HepG2 (cell line): Measurements from ENCODE around the gene DEDD2. TPM values are rescaled to one million over a fixed set of nuclear protein-coding genes. Genes with fewer than 3 reads are reported as not detected.
A peak's percentile ranks its signal among the peaks of the same experiment; 100 is the strongest.

Source experiments
- ATAC-seq: fragments of 200-7000 bp; cut with Tn5 transposase; 3 replicates; pipeline ENCODE4 v1.9.1; 2020; ENCODE audit warnings: mild to moderate bottlenecking, moderate library complexity
- BruUV-seq: library from RNA; stranded (reverse); fragments of 400-500 nt; replicated peaks from 2 replicates; lab custom pipeline; 2021; lab: Mats Ljungman, UMichigan
- CTCF ChIA-PET: fragments of 300-600 bp; formaldehyde crosslinking; extraction: SDS; loops from one replicate; lab custom pipeline; 2021; ENCODE audit warnings: low total read pairs, inconsistent platforms, low intra/inter-chr PET ratio; lab: Yijun Ruan, JAX
- POLR2A ChIA-PET: fragments of 350-600 bp; sonication (Branson Sonifier 250); formaldehyde crosslinking; loops from one replicate; lab custom pipeline; 2020; ENCODE audit warnings: antibody characterized with exemption, inconsistent platforms; lab: Yijun Ruan, JAX
- DNase-seq: peaks from one replicate; pipeline ENCODE4 v3.0.0-alpha.2; 2015; ENCODE audit warnings: low spot score
- FAIRE-seq: peaks from 3 replicates; lab custom pipeline; 2011; peaks lifted over from hg19 to GRCh38; lab: Jason Lieb, UNC
- H2AFZ ChIP-seq: one replicate; pipeline ENCODE4 v1.6.1; 2011; ENCODE audit warnings: low read length, inconsistent platforms
- H3K27ac ChIP-seq: fragments of 300-600 bp; 3 replicates; pipeline ENCODE4 v1.8.0; 2011; ENCODE audit warnings: mixed run types, mild to moderate bottlenecking, mixed read lengths, low read length, inconsistent platforms; ENCODE audit not compliant: insufficient read depth; ENCODE audit errors: extremely low read length
- H3K27me3 ChIP-seq, 2 experiments: fragments of 200-600 bp in 1 of 2; 2 replicates in 1 of 2; 3 replicates in 1 of 2; pipeline versions ENCODE4 v1.6.0 to v1.8.0; 2011; ENCODE audit warnings: low read length in 2 of 2, mild to moderate bottlenecking in 2 of 2, moderate library complexity in 2 of 2, inconsistent platforms in 1 of 2; ENCODE audit not compliant: insufficient read depth in 2 of 2, control insufficient read depth in 1 of 2
- H3K36me3 ChIP-seq, 2 experiments: fragments of 200-600 bp in 1 of 2; replicated peaks in 1 of 2; 2 replicates in 1 of 2; 3 replicates in 1 of 2; pipeline versions ENCODE4 v1.5.1 to v1.8.0; 2011; ENCODE audit warnings: low read length in 2 of 2, inconsistent platforms in 1 of 2; ENCODE audit not compliant: insufficient read depth in 2 of 2, control insufficient read depth in 1 of 2
- H3K4me1 ChIP-seq: 2 replicates; pipeline ENCODE4 v1.5.1; 2012; ENCODE audit warnings: low read length, inconsistent platforms; ENCODE audit not compliant: insufficient read depth
- H3K4me2 ChIP-seq: 2 replicates; pipeline ENCODE4 v1.6.0; 2011; ENCODE audit warnings: low read depth, low read length, inconsistent platforms
- H3K4me3 ChIP-seq, 3 experiments: fragments of 200-600 bp in 1 of 3; sonication (generic), shearing (Covaris generic) in 1 of 3; replicated peaks in 1 of 3; 2 replicates each; pipeline ENCODE4 v1.5.1; 2011 to 2016; ENCODE audit warnings: low read length in 3 of 3, inconsistent platforms in 2 of 3, low read depth in 2 of 3, mild to moderate bottlenecking in 2 of 3, control low read depth in 1 of 3, mixed read lengths in 1 of 3; ENCODE audit not compliant: insufficient read depth in 1 of 3
- H3K79me2 ChIP-seq: one replicate; pipeline ENCODE4 v1.6.1; 2011; ENCODE audit warnings: low read length, inconsistent platforms; ENCODE audit not compliant: insufficient read depth
- H3K9ac ChIP-seq: 2 replicates; pipeline ENCODE4 v1.6.0; 2011; ENCODE audit warnings: mild to moderate bottlenecking, low read depth, low read length, inconsistent platforms; ENCODE audit not compliant: insufficient read depth
- H3K9me3 ChIP-seq: 2 replicates; pipeline ENCODE4 v1.5.1; 2012; ENCODE audit warnings: mild to moderate bottlenecking, low read length
- H4K20me1 ChIP-seq: 2 replicates; pipeline ENCODE4 v1.6.0; 2011; ENCODE audit warnings: inconsistent platforms, mild to moderate bottlenecking, low read length, moderate library complexity; ENCODE audit not compliant: insufficient read depth
- BHLHE40 ChIP-seq: IDR thresholded peaks from 2 replicates; pipeline ENCODE4 v1.6.1; 2011; ENCODE audit warnings: low read length, improper control_type of control experiment
- GABPB1 ChIP-seq: IDR thresholded peaks from 2 replicates; pipeline ENCODE4 v1.6.1; 2016; ENCODE audit warnings: mild to moderate bottlenecking, missing genetic modification reagents, moderate library complexity, missing compliant biosample characterization
- HDAC1 ChIP-seq: sonication (generic); formaldehyde crosslinking; IDR thresholded peaks from 2 replicates; pipeline ENCODE4 v1.5.1; 2020; ENCODE audit warnings: mild to moderate bottlenecking, missing genetic modification reagents
- JARID2 ChIP-seq: sonication (generic); formaldehyde crosslinking; IDR thresholded peaks from 2 replicates; pipeline ENCODE4 v1.8.1; 2023; ENCODE audit warnings: missing genetic modification reagents, inconsistent platforms; ENCODE audit not compliant: insufficient replicate concordance
- KLF13 ChIP-seq: sonication (generic); formaldehyde crosslinking; IDR thresholded peaks from 2 replicates; pipeline ENCODE4 v1.4.0; 2020; ENCODE audit warnings: mild to moderate bottlenecking, missing genetic modification reagents
- MEIS1 ChIP-seq: sonication (generic); formaldehyde crosslinking; IDR thresholded peaks from 2 replicates; pipeline ENCODE4 v1.9.0; 2021; ENCODE audit warnings: mild to moderate bottlenecking, missing genetic modification reagents, moderate library complexity, borderline replicate concordance
- POLR2AphosphoS5 ChIP-seq: IDR thresholded peaks from 2 replicates; pipeline ENCODE4 v1.6.1; 2012; ENCODE audit warnings: low read depth, low read length
- RELA ChIP-seq: sonication (generic); formaldehyde crosslinking; IDR thresholded peaks from 2 replicates; pipeline ENCODE4 v1.4.0; 2020; ENCODE audit warnings: missing genetic modification reagents
- SAP130 ChIP-seq: IDR thresholded peaks from 2 replicates; pipeline ENCODE4 v1.6.1; 2016; ENCODE audit warnings: low read depth
- SMARCC2 ChIP-seq: fragments of 450-650 bp; IDR thresholded peaks from 2 replicates; pipeline ENCODE4 v1.6.1; 2017; ENCODE audit warnings: antibody characterized with exemption, mild to moderate bottlenecking
- SRY ChIP-seq: sonication (generic); formaldehyde crosslinking; IDR thresholded peaks from 2 replicates; pipeline ENCODE4 v1.8.0; 2022; ENCODE audit warnings: mild to moderate bottlenecking, missing genetic modification reagents
- TARDBP ChIP-seq: sonication (generic); formaldehyde crosslinking; IDR thresholded peaks from 2 replicates; pipeline ENCODE4 v1.8.0; 2022; ENCODE audit warnings: mild to moderate bottlenecking, missing genetic modification reagents
- ZEB1 ChIP-seq: IDR thresholded peaks from 2 replicates; pipeline ENCODE4 v1.6.1; 2012; ENCODE audit warnings: mild to moderate bottlenecking, low read depth, inconsistent platforms; ENCODE audit not compliant: insufficient replicate concordance
- ZNF768 ChIP-seq: sonication (generic); formaldehyde crosslinking; IDR thresholded peaks from 2 replicates; pipeline ENCODE4 v1.4.0; 2020; ENCODE audit warnings: missing genetic modification reagents
- ZNF781 ChIP-seq: sonication (generic); formaldehyde crosslinking; IDR thresholded peaks from 2 replicates; pipeline ENCODE4 v1.5.1; 2020; ENCODE audit warnings: borderline replicate concordance, mild to moderate bottlenecking, missing genetic modification reagents; ENCODE audit errors: not compliant biosample characterization
- ZNF839 ChIP-seq: sonication (generic); formaldehyde crosslinking; IDR thresholded peaks from 2 replicates; pipeline ENCODE4 v1.4.0; 2020; ENCODE audit warnings: missing genetic modification reagents, mild to moderate bottlenecking, borderline replicate concordance
- WGBS: methylation state at CpG from one replicate; pipeline ENCODE4 v1.1.6; 2017; ENCODE audit warnings: low lambda C conversion rate; 5-methylcytosine and 5-hydroxymethylcytosine counted together
- in situ Hi-C: cut with HindIII; loops from 2 replicates; pipeline ENCODE4 v1.10.0; 2017; ENCODE audit warnings: low pct_unique_long_range_greater_than_20kb; ENCODE audit not compliant: extremely low pct_ligation_motif_present
- intact Hi-C: fragments of 100-400 bp; cut with micrococcal nuclease; formaldehyde crosslinking; loops from one replicate; pipeline ENCODE4 v1.10.0; 2022; ENCODE audit not compliant: unreplicated experiment
- polyA plus RNA-seq, 8 experiments: library from polyadenylated mRNA; depleted of rRNA in 3 of 8; stranded (reverse) in 7 of 8; unstranded in 1 of 8; fragments of >200 nt; fragmentation: Illumina TruSeq in 4 of 8; extraction: Trizol in 4 of 8; gene quantifications; 2 replicates each; pipeline versions ENCODE4 v1.2.1 to v1.2.3, GENCODE V29; 2011 to 2016; ENCODE audit warnings: low read depth in 4 of 8, missing spikeins in 1 of 8, mixed read lengths in 1 of 8; ENCODE audit not compliant: insufficient read depth in 1 of 8
- total RNA-seq, 5 experiments: library from RNA; depleted of rRNA; stranded (reverse); fragments of >200 nt; fragmentation: Illumina TruSeq; extraction: Trizol; gene quantifications; 2 replicates each; pipeline ENCODE4 v1.2.3, GENCODE V29; 2016; ENCODE audit warnings: low read depth in 1 of 5
- TF ChIP-seq, protein P1 (sequence below): sonication (generic); formaldehyde crosslinking; conservative IDR thresholded peaks from 2 replicates; pipeline ENCODE4 v1.4.0; 2020; ENCODE audit warnings: mild to moderate bottlenecking, missing genetic modification reagents, moderate library complexity
- TF ChIP-seq, protein P2 (sequence below): sonication (generic); formaldehyde crosslinking; IDR thresholded peaks from 2 replicates; pipeline ENCODE4 v1.8.0; 2022; ENCODE audit warnings: mild to moderate bottlenecking, missing genetic modification reagents, moderate library complexity

Gene DEDD2
- total and polyA plus RNA-seq, 2 of the 13 experiments (the other 11 are each of a cell fraction or from before 2014, with no cell fraction given) = 19.2 to 24.7 TPM

DNA sequence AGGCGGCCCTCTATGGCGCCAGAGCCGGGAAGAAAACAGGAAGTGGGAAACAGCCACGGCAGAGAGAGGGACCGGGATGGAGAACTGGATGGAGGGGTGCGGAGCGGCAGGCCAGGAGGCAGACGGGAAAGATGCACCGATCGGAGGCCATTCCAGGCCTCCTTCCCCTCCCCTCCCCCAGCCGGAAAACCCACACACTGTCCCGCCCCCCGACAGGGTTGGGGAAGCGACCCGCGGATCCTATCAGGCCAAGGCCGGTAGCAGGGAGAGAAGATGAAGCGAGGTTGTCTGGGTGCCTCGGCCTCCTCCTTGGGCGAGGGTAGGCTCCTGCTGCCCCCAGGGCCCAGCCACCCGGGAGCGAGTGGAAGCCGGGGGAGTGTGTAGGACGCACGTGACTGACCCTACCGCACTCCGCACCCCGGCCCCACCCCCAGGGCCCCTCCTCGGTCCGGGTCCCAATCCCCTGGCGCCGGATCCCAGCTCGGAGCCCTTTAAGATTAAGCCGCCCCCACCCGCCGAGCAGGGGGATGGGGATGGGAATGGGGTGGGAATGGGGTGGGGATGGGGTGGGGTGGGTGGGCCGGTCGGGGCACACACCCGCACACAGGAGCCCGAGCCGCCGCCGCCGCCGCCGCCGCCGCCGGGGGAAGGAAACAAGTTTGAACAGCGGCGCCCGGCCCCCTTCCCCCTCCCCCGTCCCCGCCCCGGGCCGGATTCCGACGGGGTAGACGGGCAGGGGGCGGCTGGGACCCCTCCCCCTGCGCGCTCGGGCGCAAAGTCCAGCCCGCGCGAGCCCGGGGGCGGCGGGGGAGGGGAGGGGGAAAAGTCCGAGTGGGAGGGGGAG lies 36.0 kb upstream of the DEDD2 start:
- H3K4me3 ChIP-seq = peak overlapping the region; percentile 95 to 99 (median 99)
- ATAC-seq (peak; percentile 14), FAIRE-seq (no peak), DNase-seq (peak; percentile 59)
- peak overlapping the region; percentile 100 for H3K27ac ChIP-seq
- H3K4me1 ChIP-seq = peaks cover 58% of the 10 kb centered on the region
- in situ Hi-C loops = loop anchor here (5.0 kb wide), 1 partner anchor 34 kb away; no protein-coding TSS in a partner anchor
- no peaks in the 10 kb centered on the region; a peak in 1 of 5 replicates for H3K27me3 ChIP-seq
- ChIA-PET POLR2A (interaction anchor here (0.6 to 1.5 kb wide), 5 partner anchors 9 to 42 kb away, joined by 3 to 8 read pairs (median 5); partner anchors contain the start of gene GSK3A), CTCF (no interaction called here)
- H3K4me2 ChIP-seq = peak overlapping the region; percentile 98
- no TSS peak for BruUV-seq
- intact Hi-C loops = no loop called here
- H3K36me3 ChIP-seq = peaks cover 7 to 32% of the 10 kb centered on the region in 2 experiments; a peak in 3 of 5 replicates
- H4K20me1 ChIP-seq = peaks cover 37% of the 10 kb centered on the region
- 3% methylated on average over 16 of the region's 71 CpGs for WGBS
- peaks cover 43% of the 10 kb centered on the region for H3K79me2 ChIP-seq
- peak overlapping the region; percentile 100 for H3K9ac ChIP-seq
- H3K9me3 ChIP-seq = no peaks in the 10 kb centered on the region
- no peak overlapping the region for H2AFZ ChIP-seq
- TF ChIP-seq TARDBP (CRISPR knock-in tag) = peak; percentile 5; the same call in 1 of the 2 replicates
- TF ChIP-seq BHLHE40 = peak; percentile 67
- TF ChIP-seq SRY (CRISPR knock-in tag) = 0 out of 2 replicates have a peak, but pooled peaks have one; percentile 19
- TF ChIP-seq RELA (CRISPR knock-in tag) = no peak
- TF ChIP-seq SAP130 (CRISPR knock-in tag) = 0 out of 2 replicates have a peak, but pooled peaks have one; percentile 40
- no peak for TF ChIP-seq JARID2
- no peak for TF ChIP-seq ZNF839
- TF ChIP-seq HDAC1 (CRISPR knock-in tag) = peak; percentile 52
- TF ChIP-seq ZEB1 = no peak
- TF ChIP-seq ZNF781 (CRISPR knock-in tag) = no peak
- peak; percentile 48; the same call in 1 of the 2 replicates for TF ChIP-seq GABPB1 (CRISPR knock-in tag)
- TF ChIP-seq SMARCC2 = no peak
- TF ChIP-seq, protein P1, sequence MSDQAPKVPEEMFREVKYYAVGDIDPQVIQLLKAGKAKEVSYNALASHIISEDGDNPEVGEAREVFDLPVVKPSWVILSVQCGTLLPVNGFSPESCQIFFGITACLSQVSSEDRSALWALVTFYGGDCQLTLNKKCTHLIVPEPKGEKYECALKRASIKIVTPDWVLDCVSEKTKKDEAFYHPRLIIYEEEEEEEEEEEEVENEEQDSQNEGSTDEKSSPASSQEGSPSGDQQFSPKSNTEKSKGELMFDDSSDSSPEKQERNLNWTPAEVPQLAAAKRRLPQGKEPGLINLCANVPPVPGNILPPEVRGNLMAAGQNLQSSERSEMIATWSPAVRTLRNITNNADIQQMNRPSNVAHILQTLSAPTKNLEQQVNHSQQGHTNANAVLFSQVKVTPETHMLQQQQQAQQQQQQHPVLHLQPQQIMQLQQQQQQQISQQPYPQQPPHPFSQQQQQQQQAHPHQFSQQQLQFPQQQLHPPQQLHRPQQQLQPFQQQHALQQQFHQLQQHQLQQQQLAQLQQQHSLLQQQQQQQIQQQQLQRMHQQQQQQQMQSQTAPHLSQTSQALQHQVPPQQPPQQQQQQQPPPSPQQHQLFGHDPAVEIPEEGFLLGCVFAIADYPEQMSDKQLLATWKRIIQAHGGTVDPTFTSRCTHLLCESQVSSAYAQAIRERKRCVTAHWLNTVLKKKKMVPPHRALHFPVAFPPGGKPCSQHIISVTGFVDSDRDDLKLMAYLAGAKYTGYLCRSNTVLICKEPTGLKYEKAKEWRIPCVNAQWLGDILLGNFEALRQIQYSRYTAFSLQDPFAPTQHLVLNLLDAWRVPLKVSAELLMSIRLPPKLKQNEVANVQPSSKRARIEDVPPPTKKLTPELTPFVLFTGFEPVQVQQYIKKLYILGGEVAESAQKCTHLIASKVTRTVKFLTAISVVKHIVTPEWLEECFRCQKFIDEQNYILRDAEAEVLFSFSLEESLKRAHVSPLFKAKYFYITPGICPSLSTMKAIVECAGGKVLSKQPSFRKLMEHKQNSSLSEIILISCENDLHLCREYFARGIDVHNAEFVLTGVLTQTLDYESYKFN (CRISPR knock-in tag) = peak; percentile 81
- 0 out of 2 replicates have a peak, but pooled peaks have one; percentile 29 for TF ChIP-seq POLR2AphosphoS5
- TF ChIP-seq KLF13 (CRISPR knock-in tag) = no peak
- TF ChIP-seq, protein P2, sequence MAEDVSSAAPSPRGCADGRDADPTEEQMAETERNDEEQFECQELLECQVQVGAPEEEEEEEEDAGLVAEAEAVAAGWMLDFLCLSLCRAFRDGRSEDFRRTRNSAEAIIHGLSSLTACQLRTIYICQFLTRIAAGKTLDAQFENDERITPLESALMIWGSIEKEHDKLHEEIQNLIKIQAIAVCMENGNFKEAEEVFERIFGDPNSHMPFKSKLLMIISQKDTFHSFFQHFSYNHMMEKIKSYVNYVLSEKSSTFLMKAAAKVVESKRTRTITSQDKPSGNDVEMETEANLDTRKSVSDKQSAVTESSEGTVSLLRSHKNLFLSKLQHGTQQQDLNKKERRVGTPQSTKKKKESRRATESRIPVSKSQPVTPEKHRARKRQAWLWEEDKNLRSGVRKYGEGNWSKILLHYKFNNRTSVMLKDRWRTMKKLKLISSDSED = no peak
- no peak for TF ChIP-seq MEIS1 (CRISPR knock-in tag)
- 0 out of 2 replicates have a peak, but pooled peaks have one; percentile 9 for TF ChIP-seq ZNF768 (CRISPR knock-in tag)
